Loucy (cell line): Measurements from ENCODE around the gene SUMF2.

Experiments used
- CTCF ChIP-seq: fragments of 200-600 bp; sonication (generic); conservative IDR thresholded peaks from 2 replicates; pipeline ENCODE4 v1.5.1; 2014; ENCODE audit warnings: mild to moderate bottlenecking, antibody characterized with exemption, low read length
- EZH2phosphoT487 ChIP-seq: fragments of 200-600 bp; IDR thresholded peaks from 2 replicates; pipeline ENCODE4 v1.6.1; 2018; ENCODE audit warnings: antibody characterized with exemption, mild to moderate bottlenecking, moderate library complexity, borderline replicate concordance

- TF ChIP-seq CTCF (no peak), EZH2phosphoT487 (no peak)
Measured at GRCh38 chr7:56079450-56080185, 15.5 kb downstream of the SUMF2 start.
